Psoas muscle (tissue), 8 donors: ENCODE results near the gene LPCAT3. TPM values are rescaled to one million over a fixed set of nuclear protein-coding genes. Genes with fewer than 3 reads are reported as not detected.
"Not testable (repeated sequence)": the region's sequence is repeated elsewhere in the genome, so short reads cannot be mapped to it uniquely, and the experiment has no call there.

ENCODE experiments used
- ATAC-seq, 4 donors: fragments of 200-7000 bp; cut with Tn5 transposase; one replicate each; pipeline ENCODE4 v1.9.1; 2020; ENCODE audit warnings: moderate library complexity in 3 of 4, mild to moderate bottlenecking in 2 of 4
- DNase-seq, 2 donors: peaks; one replicate each; pipeline ENCODE4 v3.0.0-alpha.2; 2020
- H3K27ac ChIP-seq: fragments of 200-600 bp; one replicate; pipeline ENCODE4 v1.8.0; 2022
- H3K27me3 ChIP-seq, 3 donors: fragments of 200-600 bp in 1 of 3; one replicate each; pipeline versions ENCODE4 v1.6.1 to v1.8.0; 2013 to 2022; ENCODE audit warnings: low read length in 2 of 3, mild to moderate bottlenecking in 2 of 3, moderate library complexity in 1 of 3; ENCODE audit not compliant: insufficient read depth in 3 of 3
- H3K36me3 ChIP-seq, 2 donors: fragments of 200-600 bp in 1 of 2; one replicate each; pipeline versions ENCODE4 v1.6.1 to v1.8.0; 2013 to 2022; ENCODE audit warnings: low read depth in 1 of 2, mild to moderate bottlenecking in 1 of 2, moderate library complexity in 1 of 2; ENCODE audit not compliant: insufficient read depth in 1 of 2
- H3K4me1 ChIP-seq: fragments of 200-600 bp; one replicate; pipeline ENCODE4 v1.8.0; 2022
- H3K4me3 ChIP-seq: fragments of 200-600 bp; one replicate; pipeline ENCODE4 v1.8.0; 2022; ENCODE audit warnings: mild to moderate bottlenecking
- H3K9me3 ChIP-seq: fragments of 200-600 bp; one replicate; pipeline ENCODE4 v1.8.0; 2022
- WGBS, 3 donors: extraction: QIAGEN DNeasy Blood & Tissue Kit; methylation state at CpG; one replicate each; pipeline versions ENCODE4 v1.1.6 to v1.1.7; 2013; 5-methylcytosine and 5-hydroxymethylcytosine counted together
- intact Hi-C, 2 donors: fragments of 100-400 bp; cut with DNase I; formaldehyde crosslinking; loops; one replicate each; pipeline versions ENCODE4 v1.11.0 to v1.14.2; 2022
- polyA plus RNA-seq, 3 donors: library from polyadenylated mRNA; stranded (reverse); fragments of 200-250 nt; gene quantifications; one replicate each; pipeline ENCODE4 v1.2.3, GENCODE V29; 2013
- total RNA-seq, 4 donors: library from RNA; stranded (reverse); fragmentation: NEBNext Ultra II Directional in 2 of 4; extraction: Animal tissue kit (Norgen Biotek cat#: 25700) in 2 of 4; gene quantifications; one replicate each; pipeline versions ENCODE4 v1.2.1 to v1.2.4, GENCODE V29; 2021 to 2023
- TF ChIP-seq, protein P1 (sequence below): fragments of 200-600 bp; IDR thresholded peaks from one replicate; pipeline ENCODE4 v1.8.0; 2022; ENCODE audit warnings: antibody characterized with exemption
- donor health status: healthy with polysubstance abuse.
- donor health status: DM: no; HTN: no; CAD: no; lungs with moderate emphysema.
- donor health status: Bipolar disorder and iron deficiency.
- donor health status: healthy.
- donor health status: DM: yes; HTN: yes; CAD: no.
- donor health status: DM: no; HTN: no; CAD: no.
- donor health status: DM: no; HTN: no; CAD: no.
- donor health status: DM: yes; HTN: yes; CAD: no.

LPCAT3 gene
- total and polyA plus RNA-seq, 7 donors: 13.9 to 56.5 (median 26.2) TPM

DNA sequence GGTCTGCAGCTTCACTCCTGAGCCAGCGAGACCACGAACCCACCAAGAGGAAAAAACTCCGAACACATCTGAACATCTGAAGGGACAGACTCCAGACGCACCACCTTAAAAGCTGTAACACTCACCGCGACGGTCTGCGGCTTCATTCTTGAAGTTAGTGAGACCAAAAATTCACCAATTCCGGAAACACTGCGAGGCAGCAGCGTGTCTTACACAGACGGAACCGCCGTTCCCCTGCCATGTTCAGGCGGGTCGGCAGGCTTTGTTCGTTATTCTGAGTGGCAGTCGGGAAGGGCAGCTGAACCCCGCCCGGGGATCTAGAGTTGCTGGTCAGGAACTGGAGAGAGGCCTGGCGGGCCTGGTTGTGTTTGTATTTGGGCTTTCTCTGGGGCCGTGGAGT is 20.3 kb upstream of the LPCAT3 start:
- 83 to 90% (median 86%) methylated on average over 22 of the region's 22 CpGs for WGBS, 3 donors
- Histone ChIP-seq H3K27me3 (no peaks in the 10 kb centered on the region), H3K36me3 (no peaks in the 10 kb centered on the region), H3K9me3 (no peaks in the 10 kb centered on the region), H3K27ac (no peak overlapping the region), H3K4me1 (no peaks in the 10 kb centered on the region), H3K4me3 (no peak overlapping the region)
- DNase-seq: no peak
- intact Hi-C loops: no loop called here
- ATAC-seq: no peak
- TF ChIP-seq, protein P1, sequence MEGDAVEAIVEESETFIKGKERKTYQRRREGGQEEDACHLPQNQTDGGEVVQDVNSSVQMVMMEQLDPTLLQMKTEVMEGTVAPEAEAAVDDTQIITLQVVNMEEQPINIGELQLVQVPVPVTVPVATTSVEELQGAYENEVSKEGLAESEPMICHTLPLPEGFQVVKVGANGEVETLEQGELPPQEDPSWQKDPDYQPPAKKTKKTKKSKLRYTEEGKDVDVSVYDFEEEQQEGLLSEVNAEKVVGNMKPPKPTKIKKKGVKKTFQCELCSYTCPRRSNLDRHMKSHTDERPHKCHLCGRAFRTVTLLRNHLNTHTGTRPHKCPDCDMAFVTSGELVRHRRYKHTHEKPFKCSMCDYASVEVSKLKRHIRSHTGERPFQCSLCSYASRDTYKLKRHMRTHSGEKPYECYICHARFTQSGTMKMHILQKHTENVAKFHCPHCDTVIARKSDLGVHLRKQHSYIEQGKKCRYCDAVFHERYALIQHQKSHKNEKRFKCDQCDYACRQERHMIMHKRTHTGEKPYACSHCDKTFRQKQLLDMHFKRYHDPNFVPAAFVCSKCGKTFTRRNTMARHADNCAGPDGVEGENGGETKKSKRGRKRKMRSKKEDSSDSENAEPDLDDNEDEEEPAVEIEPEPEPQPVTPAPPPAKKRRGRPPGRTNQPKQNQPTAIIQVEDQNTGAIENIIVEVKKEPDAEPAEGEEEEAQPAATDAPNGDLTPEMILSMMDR: no peak

DNA sequence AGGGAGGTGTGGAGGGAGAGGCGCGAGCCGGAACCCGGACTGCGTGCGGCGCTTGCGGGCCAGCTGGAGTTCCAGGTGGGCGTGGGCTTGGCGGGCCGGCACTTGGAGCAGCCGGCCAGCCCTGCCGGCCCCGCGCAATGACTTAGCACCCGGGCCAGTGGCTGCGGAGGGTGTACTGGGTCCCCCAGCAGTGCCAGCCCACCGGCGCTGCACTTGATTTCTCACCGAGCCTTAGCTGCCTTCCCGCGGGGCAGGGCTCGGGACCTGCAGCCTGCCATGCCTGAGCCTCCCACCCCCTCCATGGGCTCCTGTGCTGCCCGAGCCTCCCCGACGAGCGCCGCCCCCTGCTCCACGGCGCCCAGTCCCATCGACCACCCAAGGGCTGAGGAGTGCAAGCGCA is 19.1 kb upstream of the LPCAT3 start:
- H3K4me3 ChIP-seq, DNase-seq, H3K4me1 ChIP-seq, intact Hi-C loops, H3K27ac ChIP-seq, H3K9me3 ChIP-seq, ATAC-seq, H3K36me3 ChIP-seq, H3K27me3 ChIP-seq: not testable (repeated sequence)
- WGBS, 3 donors: 93 to 96% (median 96%) methylated on average over 24 to 32 of the region's 32 CpGs

DNA sequence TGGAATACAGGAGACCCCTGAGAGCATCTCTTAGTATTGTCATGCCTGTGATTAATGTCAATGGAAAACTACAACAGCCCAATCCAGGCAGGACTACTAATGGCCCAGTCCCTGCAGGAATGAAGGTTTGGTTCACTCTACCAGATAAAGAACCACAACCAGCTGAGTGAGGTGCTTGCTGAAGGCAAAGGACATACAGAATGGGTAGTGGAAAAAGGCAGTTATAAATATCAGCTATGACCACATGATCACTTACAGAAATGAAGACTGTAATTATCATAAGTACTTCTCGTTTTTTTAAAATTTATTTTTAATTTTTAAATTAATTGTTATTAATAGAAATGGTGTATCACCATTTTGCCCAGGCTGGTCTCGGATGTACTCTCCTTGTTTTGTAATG is 17.2 kb upstream of the LPCAT3 start:
- Histone ChIP-seq H3K4me1 (no peaks in the 10 kb centered on the region), H3K27me3 (no peaks in the 10 kb centered on the region), H3K27ac (no peak overlapping the region), H3K9me3 (no peaks in the 10 kb centered on the region), H3K4me3 (no peak overlapping the region), H3K36me3 (no peaks in the 10 kb centered on the region)
- WGBS, 3 donors: 62 to 66% (median 64%) methylated on average over 2 of the region's 2 CpGs
- no peak for DNase-seq
- TF ChIP-seq, protein P1: no peak
- intact Hi-C loops: no loop called here
- no peak for ATAC-seq

DNA sequence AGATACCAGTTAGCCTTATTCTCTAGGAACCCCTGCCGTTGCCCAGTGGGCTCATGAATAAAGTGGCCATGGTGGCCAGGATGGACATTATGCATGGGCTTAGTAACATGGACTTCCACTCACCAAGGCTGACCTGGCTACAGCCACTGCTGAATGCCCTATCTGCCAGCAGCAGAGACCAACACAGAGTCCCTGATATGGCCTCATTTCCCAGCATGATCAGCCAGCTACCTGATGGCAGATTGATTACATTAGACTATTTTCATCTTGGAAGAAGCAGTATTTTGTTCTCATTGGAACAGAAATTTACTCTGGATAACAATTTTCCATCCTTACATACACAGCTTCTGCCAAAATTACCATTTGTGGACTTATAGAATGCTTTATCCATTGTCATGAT is 16.2 kb upstream of the LPCAT3 start:
- Histone ChIP-seq H3K4me3 (no peak overlapping the region), H3K4me1 (no peaks in the 10 kb centered on the region), H3K27me3 (no peaks in the 10 kb centered on the region), H3K36me3 (no peaks in the 10 kb centered on the region), H3K9me3 (no peaks in the 10 kb centered on the region), H3K27ac (no peak overlapping the region)
- intact Hi-C loops: loop anchor here in 1 of 2 donors (5.0 kb wide), 1 partner anchor 82 kb away; the partner anchor contains the start of gene PTPN6
- TF ChIP-seq, protein P1: no peak
- ATAC-seq: no peak
- 88 to 95% (median 94%) methylated on average over 1 of the region's 1 CpG for WGBS, 3 donors
- no peak for DNase-seq

DNA sequence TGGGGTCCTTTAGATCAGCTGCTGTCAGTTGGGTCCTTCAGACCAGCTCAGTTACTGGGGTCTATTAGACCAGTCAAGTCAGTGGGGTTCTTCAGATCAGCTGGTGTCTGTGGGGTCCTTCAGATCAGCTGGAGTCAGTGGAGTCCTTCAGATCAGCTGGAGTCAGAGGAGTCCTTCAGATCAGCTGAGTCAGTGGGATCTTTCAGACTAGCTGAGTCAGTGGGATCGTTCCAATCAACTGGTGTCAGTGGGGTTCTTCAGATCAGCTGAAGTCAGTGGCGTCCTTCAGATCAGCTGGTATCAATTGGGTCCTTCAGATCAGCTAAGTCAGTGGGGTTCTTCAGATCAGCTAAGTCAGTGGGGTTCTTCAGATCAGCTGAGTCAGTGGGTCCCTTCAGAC is 14.7 kb upstream of the LPCAT3 start:
- ATAC-seq (no peak), DNase-seq (no peak)
- Histone ChIP-seq H3K36me3 (no peaks in the 10 kb centered on the region), H3K27ac (no peak overlapping the region), H3K4me3 (no peak overlapping the region), H3K27me3 (no peaks in the 10 kb centered on the region), H3K9me3 (no peaks in the 10 kb centered on the region), H3K4me1 (no peaks in the 10 kb centered on the region)
- TF ChIP-seq, protein P1: no peak
- intact Hi-C loops: loop anchor here in 1 of 2 donors (5.0 kb wide), 1 partner anchor 81 kb away; the partner anchor contains the start of gene PTPN6
- WGBS, 3 donors: 75 to 85% (median 84%) methylated on average over 2 of the region's 2 CpGs
